Nephron (organoid): ENCODE data around the gene GJA3.

Experiments used
- H3K27ac Mint-ChIP-seq, 3 experiments: 2 replicates each; pipeline ENCODE4 v1.8.0; 2020; ENCODE audit warnings: mixed read lengths in 3 of 3, mild to moderate bottlenecking in 2 of 3, moderate library complexity in 1 of 3
- H3K27me3 Mint-ChIP-seq: 2 replicates; pipeline ENCODE4 v1.8.0; 2021; ENCODE audit warnings: low read depth, mild to moderate bottlenecking, moderate library complexity, mixed read lengths
- H3K36me3 Mint-ChIP-seq: 2 replicates; pipeline ENCODE4 v1.8.0; 2020; ENCODE audit warnings: low read depth, mixed read lengths
- H3K4me1 Mint-ChIP-seq: 2 replicates; pipeline ENCODE4 v1.8.0; 2020; ENCODE audit warnings: mixed read lengths
- H3K4me3 Mint-ChIP-seq, 3 experiments: 2 replicates each; pipeline ENCODE4 v1.8.0; 2020; ENCODE audit warnings: mild to moderate bottlenecking in 3 of 3, mixed read lengths in 3 of 3, moderate library complexity in 2 of 3
- H3K9me3 Mint-ChIP-seq: 2 replicates; pipeline ENCODE4 v1.8.0; 2020; ENCODE audit warnings: mixed read lengths
- CTCF ChIP-seq, 3 experiments: fragments of 200-600 bp; sonication (generic); IDR thresholded peaks; one replicate each; pipeline ENCODE4 v1.5.0; 2021; ENCODE audit warnings: antibody characterized with exemption in 3 of 3; ENCODE audit not compliant: unreplicated experiment in 3 of 3

The GJA3 gene

GRCh38 chr13:20137875-20138274 lies 23.0 kb downstream of the GJA3 start:
- H3K27ac Mint-ChIP-seq, result no peak overlapping the region
- no peaks in the 10 kb centered on the region for H3K36me3 Mint-ChIP-seq
- H3K27me3 Mint-ChIP-seq, result peaks cover 35% of the 10 kb centered on the region
- no peak for TF ChIP-seq CTCF (IDR thresholded peaks at IDR 0.05; ENCODE audit: unreplicated experiment in 3 of 3)
- H3K4me3 Mint-ChIP-seq, result no peak overlapping the region
- H3K9me3 Mint-ChIP-seq, result no peaks in the 10 kb centered on the region
- peaks cover 10% of the 10 kb centered on the region for H3K4me1 Mint-ChIP-seq

DNA sequence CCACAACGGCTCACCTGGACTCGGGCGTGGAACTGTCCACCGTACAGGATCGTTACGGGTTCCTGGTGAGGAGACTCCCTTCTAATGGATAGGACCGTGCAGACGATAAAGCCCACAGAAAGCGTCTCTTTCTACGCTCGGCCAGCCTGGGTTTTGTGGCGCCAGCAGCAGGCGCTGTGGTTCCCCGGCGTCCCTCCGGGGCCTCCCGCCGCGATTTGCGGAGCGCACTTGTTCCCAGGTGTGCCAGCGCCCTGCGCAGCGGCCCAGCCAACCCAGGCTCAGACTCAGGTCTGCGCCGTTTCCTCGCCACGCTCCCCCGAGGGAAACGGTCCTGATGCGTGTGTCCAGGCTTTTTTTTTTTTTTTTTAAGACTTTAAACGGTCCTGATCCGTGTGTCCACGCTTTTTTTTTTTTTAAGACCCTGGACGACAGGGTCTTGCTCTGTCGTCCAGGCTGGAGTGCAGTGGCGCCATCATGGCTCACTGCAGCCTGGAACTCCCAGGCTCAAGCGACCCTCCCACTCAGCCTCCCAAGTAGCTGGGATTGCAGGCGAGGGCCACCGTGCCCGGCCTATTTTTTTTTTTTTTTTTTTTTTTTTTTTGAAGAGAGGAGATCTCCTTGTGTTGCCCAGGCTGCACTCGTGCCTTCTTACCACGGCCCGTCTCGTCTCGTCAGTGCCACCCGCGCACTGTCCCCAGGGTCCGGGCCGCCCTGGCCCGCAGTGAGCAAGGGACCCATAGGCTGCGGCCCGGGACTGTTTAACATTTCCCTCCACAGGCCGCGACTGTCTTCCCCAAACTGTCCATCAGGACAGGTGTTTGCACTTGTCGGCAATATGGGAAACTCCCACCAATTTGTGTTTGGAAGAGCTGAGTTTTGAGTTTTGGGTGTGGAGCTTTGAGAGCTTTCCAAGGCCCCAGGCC lies 23.8 kb downstream of the GJA3 start:
- H3K4me3 Mint-ChIP-seq, result peak overlapping the region in 2 of 3 experiments; percentile 28 to 34
- peak in 1 of 3 experiments; percentile 37 for TF ChIP-seq CTCF (IDR thresholded peaks at IDR 0.05; ENCODE audit: unreplicated experiment in 3 of 3)
- peaks cover 35% of the 10 kb centered on the region for H3K27me3 Mint-ChIP-seq
- H3K4me1 Mint-ChIP-seq, result peaks cover 10% of the 10 kb centered on the region
- no peaks in the 10 kb centered on the region for H3K36me3 Mint-ChIP-seq
- H3K27ac Mint-ChIP-seq, result no peak overlapping the region
- no peaks in the 10 kb centered on the region for H3K9me3 Mint-ChIP-seq

- H3K4me1 Mint-ChIP-seq, result no peaks in the 10 kb centered on the region
- TF ChIP-seq CTCF (IDR thresholded peaks at IDR 0.05; ENCODE audit: unreplicated experiment in 3 of 3), result no peak
- no peak overlapping the region for H3K4me3 Mint-ChIP-seq
- H3K9me3 Mint-ChIP-seq, result no peaks in the 10 kb centered on the region
- H3K36me3 Mint-ChIP-seq, result no peaks in the 10 kb centered on the region
- H3K27me3 Mint-ChIP-seq, result peaks cover 21% of the 10 kb centered on the region
- H3K27ac Mint-ChIP-seq, result no peak overlapping the region
Observed at GRCh38 chr13:20134732-20135131, 26.1 kb downstream of the GJA3 start.

DNA sequence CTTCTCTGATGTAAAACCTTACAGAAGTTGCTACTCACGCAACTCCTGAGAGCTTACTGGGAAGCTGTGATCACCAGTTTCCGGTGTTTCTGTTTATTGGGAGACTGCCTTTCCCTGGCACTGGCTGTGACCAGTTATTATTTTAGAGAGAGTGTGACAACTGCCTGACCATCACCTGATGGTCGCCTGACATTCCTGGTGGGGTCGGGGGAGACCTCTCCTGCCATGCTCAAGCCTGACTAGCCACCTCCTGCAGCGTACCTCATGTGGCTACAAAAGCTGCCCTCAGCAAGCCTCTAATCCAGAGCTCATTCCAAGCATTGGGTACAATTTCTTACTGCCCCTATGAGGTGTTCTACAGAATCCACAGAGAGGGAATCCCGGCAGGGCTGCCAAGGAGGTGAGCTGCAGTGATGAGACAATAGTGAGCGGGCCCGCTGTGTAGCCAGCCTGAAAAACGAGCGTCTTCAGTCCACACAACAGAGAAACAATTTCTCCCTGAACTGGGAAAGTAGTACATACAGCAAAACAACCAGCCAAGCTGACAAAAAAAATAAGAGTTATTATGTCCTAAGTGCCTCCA lies 28.7 kb downstream of the GJA3 start:
- H3K9me3 Mint-ChIP-seq, result no peaks in the 10 kb centered on the region
- TF ChIP-seq CTCF (IDR thresholded peaks at IDR 0.05; ENCODE audit: unreplicated experiment in 3 of 3), result no peak
- peaks cover 16% of the 10 kb centered on the region for H3K27me3 Mint-ChIP-seq
- no peak overlapping the region for H3K27ac Mint-ChIP-seq
- H3K4me3 Mint-ChIP-seq, result no peak overlapping the region
- H3K4me1 Mint-ChIP-seq, result no peaks in the 10 kb centered on the region
- H3K36me3 Mint-ChIP-seq, result no peaks in the 10 kb centered on the region

GRCh38 chr13:20131057-20131832 lies 29.6 kb downstream of the GJA3 start:
- Mint-ChIP-seq H3K27me3 (peaks cover 9% of the 10 kb centered on the region), H3K4me3 (no peak overlapping the region), H3K27ac (no peak overlapping the region), H3K36me3 (no peaks in the 10 kb centered on the region), H3K9me3 (no peaks in the 10 kb centered on the region), H3K4me1 (no peaks in the 10 kb centered on the region)
- TF ChIP-seq CTCF (IDR thresholded peaks at IDR 0.05; ENCODE audit: unreplicated experiment in 3 of 3), result no peak
